H1 (cell line): ENCODE data around the gene TAF1B. TPM values are rescaled to one million over a fixed set of nuclear protein-coding genes. Genes with fewer than 3 reads are reported as not detected.

Experiments
- CTCF ChIA-PET: fragments of 300-600 bp; sonication (Branson Sonifier 250); formaldehyde crosslinking; loops from one replicate; lab custom pipeline; 2021; ENCODE audit not compliant: partially characterized antibody; lab: Charles Lee
- POLR2A ChIA-PET: fragments of 300-600 bp; sonication (Branson Sonifier 250); formaldehyde crosslinking; loops from one replicate; lab custom pipeline; 2021; ENCODE audit warnings: inconsistent platforms; ENCODE audit not compliant: partially characterized antibody; lab: Charles Lee
- DNase-seq, 2 experiments: peaks; one replicate each; pipeline versions ENCODE4 v3.0.0 to v3.0.0-alpha.2; 2010 to 2022; ENCODE audit warnings: low spot score in 2 of 2, low read depth in 1 of 2, mixed read lengths in 1 of 2
- FAIRE-seq: peaks from 2 replicates; lab custom pipeline; 2011; peaks lifted over from hg19 to GRCh38; lab: Jason Lieb, UNC
- H2AFZ ChIP-seq: 2 replicates; pipeline ENCODE4 v1.8.1; 2012; ENCODE audit warnings: low read length, inconsistent platforms
- H2AK5ac ChIP-seq: 2 replicates; pipeline ENCODE4 v1.6.1; 2013; ENCODE audit warnings: low read depth, low read length
- H2BK120ac ChIP-seq: replicated peaks from 2 replicates; pipeline ENCODE3; 2013; ENCODE audit warnings: low read depth, low read length, inconsistent platforms
- H2BK12ac ChIP-seq: 2 replicates; pipeline ENCODE4 v1.6.1; 2013; ENCODE audit warnings: low read depth, low read length
- H2BK15ac ChIP-seq: 2 replicates; pipeline ENCODE4 v1.6.1; 2013; ENCODE audit warnings: low read length
- H2BK20ac ChIP-seq: 2 replicates; pipeline ENCODE4 v1.6.1; 2013; ENCODE audit warnings: low read length
- H2BK5ac ChIP-seq: 2 replicates; pipeline ENCODE4 v1.6.1; 2013; ENCODE audit warnings: low read depth, low read length
- H3K14ac ChIP-seq: 2 replicates; pipeline ENCODE4 v1.6.1; 2013; ENCODE audit warnings: inconsistent platforms; ENCODE audit not compliant: insufficient read length
- H3K18ac ChIP-seq: 2 replicates; pipeline ENCODE4 v1.6.1; 2013; ENCODE audit warnings: low read length; ENCODE audit errors: extremely low read depth
- H3K23ac ChIP-seq: 2 replicates; pipeline ENCODE4 v1.6.1; 2013; ENCODE audit warnings: inconsistent platforms; ENCODE audit not compliant: insufficient read length
- H3K23me2 ChIP-seq: 2 replicates; pipeline ENCODE4 v1.6.1; 2013; ENCODE audit warnings: low read depth, low read length
- H3K27ac ChIP-seq: 2 replicates; pipeline ENCODE4 v1.6.1; 2011; ENCODE audit warnings: low read depth, low read length, inconsistent platforms
- H3K27me3 ChIP-seq, 4 experiments: replicated peaks in 1 of 4; 1 replicate in 1 of 4; 2 replicates in 3 of 4; pipeline versions ENCODE4 v1.6.1 to v1.8.1; 2011 to 2013; ENCODE audit warnings: low read length in 3 of 4, mild to moderate bottlenecking in 3 of 4, inconsistent platforms in 2 of 4, mixed read lengths in 2 of 4, moderate library complexity in 1 of 4; ENCODE audit not compliant: control insufficient read depth in 3 of 4, insufficient read depth in 3 of 4; ENCODE audit errors: extremely low read depth in 1 of 4
- H3K36me3 ChIP-seq, 4 experiments: 2 replicates each; pipeline versions ENCODE4 v1.6.1 to v1.8.1; 2011 to 2013; ENCODE audit warnings: mild to moderate bottlenecking in 4 of 4, low read length in 3 of 4, moderate library complexity in 2 of 4, control low read depth in 1 of 4, inconsistent platforms in 1 of 4; ENCODE audit not compliant: insufficient read depth in 4 of 4, control insufficient read depth in 2 of 4
- H3K4ac ChIP-seq: replicated peaks from 2 replicates; pipeline ENCODE3; 2013; ENCODE audit warnings: low read length, low read depth, mixed read lengths, inconsistent platforms; ENCODE audit not compliant: insufficient read length
- H3K4me1 ChIP-seq, 4 experiments: replicated peaks in 1 of 4; 1 replicate in 1 of 4; 2 replicates in 3 of 4; pipeline versions ENCODE4 v1.6.1 to v1.8.1; 2011 to 2013; ENCODE audit warnings: low read length in 3 of 4, inconsistent platforms in 2 of 4, mixed read lengths in 1 of 4; ENCODE audit not compliant: insufficient read depth in 4 of 4, control insufficient read depth in 3 of 4
- H3K4me2 ChIP-seq, 2 experiments: 2 replicates each; pipeline versions ENCODE4 v1.6.1 to v1.8.1; 2011 to 2013; ENCODE audit warnings: low read depth in 2 of 2, low read length in 2 of 2, control low read depth in 1 of 2, inconsistent platforms in 1 of 2, mild to moderate bottlenecking in 1 of 2; ENCODE audit not compliant: insufficient read depth in 1 of 2
- H3K4me3 ChIP-seq, 4 experiments: fragments of 200-600, 300-600 bp in 1 of 4; sonication (generic), shearing (Covaris generic), sonication (Bioruptor Twin) in 1 of 4; 2 replicates each; pipeline versions ENCODE4 v1.5.1 to v1.8.1; 2011 to 2016; ENCODE audit warnings: low read length in 4 of 4, low read depth in 3 of 4, control low read depth in 2 of 4, inconsistent platforms in 2 of 4, mild to moderate bottlenecking in 2 of 4, mixed read lengths in 1 of 4, moderate library complexity in 1 of 4; ENCODE audit not compliant: insufficient read depth in 2 of 4; ENCODE audit errors: extremely low read depth in 1 of 4
- H3K56ac ChIP-seq: replicated peaks from 2 replicates; pipeline ENCODE3; 2013; ENCODE audit warnings: low read depth, mild to moderate bottlenecking, mixed read lengths, low read length, inconsistent platforms; ENCODE audit not compliant: insufficient read length
- H3K79me1 ChIP-seq: 2 replicates; pipeline ENCODE4 v1.6.1; 2013; ENCODE audit warnings: low read depth, low read length, control low read depth
- H3K79me2 ChIP-seq, 2 experiments: 2 replicates each; pipeline versions ENCODE4 v1.6.1 to v1.8.1; 2012 to 2013; ENCODE audit warnings: low read length in 2 of 2, mild to moderate bottlenecking in 2 of 2, inconsistent platforms in 1 of 2; ENCODE audit not compliant: insufficient read depth in 2 of 2, control insufficient read depth in 1 of 2
- H3K9ac ChIP-seq, 4 experiments: replicated peaks in 1 of 4; 1 replicate in 1 of 4; 2 replicates in 3 of 4; pipeline versions ENCODE4 v1.6.1 to v1.8.1; 2011 to 2013; ENCODE audit warnings: low read depth in 3 of 4, low read length in 3 of 4, control low read depth in 2 of 4, mild to moderate bottlenecking in 2 of 4, moderate library complexity in 2 of 4, inconsistent platforms in 1 of 4; ENCODE audit errors: extremely low read depth in 1 of 4
- H3K9me3 ChIP-seq, 2 experiments: 2 replicates each; pipeline versions ENCODE4 v1.6.1 to v1.8.1; 2012 to 2013; ENCODE audit warnings: mild to moderate bottlenecking in 2 of 2, moderate library complexity in 2 of 2, control low read depth in 1 of 2, inconsistent platforms in 1 of 2, low read depth in 1 of 2, low read length in 1 of 2, mixed read lengths in 1 of 2; ENCODE audit not compliant: insufficient read depth in 2 of 2
- H4K20me1 ChIP-seq, 2 experiments: replicated peaks in 1 of 2; 2 replicates each; pipeline versions ENCODE3 to v1.8.1; 2011 to 2013; ENCODE audit warnings: inconsistent platforms in 2 of 2, low read length in 2 of 2, mild to moderate bottlenecking in 1 of 2; ENCODE audit not compliant: insufficient read depth in 2 of 2, control insufficient read depth in 1 of 2
- H4K5ac ChIP-seq: 2 replicates; pipeline ENCODE4 v1.6.1; 2013; ENCODE audit warnings: low read length, low read depth, mixed read lengths, inconsistent platforms; ENCODE audit not compliant: insufficient read length
- H4K8ac ChIP-seq: 2 replicates; pipeline ENCODE4 v1.8.0; 2013; ENCODE audit warnings: mild to moderate bottlenecking, moderate library complexity, low read length, inconsistent platforms; ENCODE audit not compliant: insufficient read depth; ENCODE audit errors: extremely low read depth
- H4K91ac ChIP-seq: replicated peaks from 2 replicates; pipeline ENCODE3; 2013; ENCODE audit warnings: low read length, mixed read lengths, inconsistent platforms; ENCODE audit not compliant: insufficient read length
- CEBPB ChIP-seq: IDR thresholded peaks from 2 replicates; pipeline ENCODE4 v1.6.1; 2012; ENCODE audit warnings: low read depth, low read length
- CHD1 ChIP-seq: IDR thresholded peaks from 2 replicates; pipeline ENCODE4 v1.6.1; 2012; ENCODE audit warnings: low read depth, low read length, improper control_type of control experiment
- EGR1 ChIP-seq: IDR thresholded peaks from 2 replicates; pipeline ENCODE4 v1.6.1; 2011; ENCODE audit warnings: low read depth, low read length, borderline replicate concordance
- EP300 ChIP-seq, 2 experiments: IDR thresholded peaks; 1 replicate in 1 of 2; 2 replicates in 1 of 2; pipeline ENCODE4 v1.6.1; 2011 to 2012; ENCODE audit warnings: low read depth in 2 of 2, low read length in 2 of 2, mild to moderate bottlenecking in 2 of 2, borderline replicate concordance in 1 of 2, inconsistent platforms in 1 of 2, moderate library complexity in 1 of 2
- EZH2 ChIP-seq: fragments of 200-600 bp; sonication (generic); IDR thresholded peaks from 2 replicates; pipeline ENCODE4 v1.7.1; 2012; ENCODE audit warnings: low read depth, mild to moderate bottlenecking, moderate library complexity, low read length, inconsistent platforms; ENCODE audit not compliant: severe bottlenecking
- FOSL1 ChIP-seq: IDR thresholded peaks from 2 replicates; pipeline ENCODE4 v1.6.1; 2011; ENCODE audit warnings: mild to moderate bottlenecking, low read depth, low read length, moderate library complexity; ENCODE audit not compliant: insufficient read depth
- GABPA ChIP-seq: IDR thresholded peaks from 2 replicates; pipeline ENCODE4 v1.6.1; 2011; ENCODE audit warnings: mild to moderate bottlenecking, low read length, moderate library complexity, borderline replicate concordance; ENCODE audit not compliant: insufficient read depth
- HDAC6 ChIP-seq: IDR thresholded peaks from one replicate; pipeline ENCODE4 v1.7.1; 2012; ENCODE audit warnings: low read depth, mild to moderate bottlenecking, inconsistent platforms, low read length, moderate library complexity
- SAP30 ChIP-seq: fragments of 300-600 bp; sonication (generic); IDR thresholded peaks from 2 replicates; pipeline ENCODE4 v1.7.1; 2012; ENCODE audit warnings: low read length, moderate library complexity, mild to moderate bottlenecking, inconsistent platforms; ENCODE audit not compliant: insufficient read depth, insufficient replicate concordance
- SIX5 ChIP-seq: IDR thresholded peaks from 2 replicates; pipeline ENCODE4 v1.6.1; 2011; ENCODE audit warnings: mild to moderate bottlenecking, low read depth, low read length
- SP1 ChIP-seq: IDR thresholded peaks from 2 replicates; pipeline ENCODE4 v1.6.1; 2011; ENCODE audit warnings: low read depth, low read length
- SUZ12 ChIP-seq: fragments of 200-600 bp; sonication (generic); IDR thresholded peaks from 2 replicates; pipeline ENCODE4 v1.6.1; 2012; ENCODE audit warnings: mild to moderate bottlenecking, inconsistent platforms, low read length, moderate library complexity, mixed read lengths
- YY1 ChIP-seq: IDR thresholded peaks from 2 replicates; pipeline ENCODE4 v1.6.1; 2011; ENCODE audit warnings: low read depth, mild to moderate bottlenecking, low read length
- WGBS, 2 experiments: shearing (Covaris generic) in 1 of 2; methylation state at CpG; one replicate each; pipeline versions ENCODE4 v1.1.6 to v1.1.7; 2013 to 2015; ENCODE audit warnings: low lambda C conversion rate in 2 of 2, mixed read lengths in 2 of 2, inconsistent platforms in 1 of 2, low coverage in 1 of 2, missing lambda C conversion rate in 1 of 2; ENCODE audit not compliant: insufficient replicate concordance in 2 of 2, insufficient coverage in 1 of 2, insufficient read length in 1 of 2; ENCODE audit errors: extremely low coverage in 1 of 2, missing lambda C conversion rate in 1 of 2; 5-methylcytosine and 5-hydroxymethylcytosine counted together
- polyA plus RNA-seq, 7 experiments: library from polyadenylated mRNA; depleted of rRNA in 3 of 7; stranded (reverse) in 5 of 7; unstranded in 2 of 7; fragments of >200 nt in 5 of 7; fragments of 200-250 nt in 2 of 7; gene quantifications; 1 replicate in 5 of 7; 2 replicates in 1 of 7; 4 replicates in 1 of 7; pipeline versions ENCODE4 v1.2.1 to v1.2.3, GENCODE V29; 2011 to 2013; ENCODE audit warnings: missing spikeins in 2 of 7, mixed read lengths in 2 of 7
- total RNA-seq: library from RNA; stranded (reverse); fragmentation: NEBNext Ultra II Directional; extraction: Animal tissue kit (Norgen Biotek cat#: 25700); gene quantifications from 2 replicates; pipeline ENCODE4 v1.2.1, GENCODE V29; 2021

The TAF1B gene
- total and polyA plus RNA-seq, 2 of the 8 experiments (the other 6 are each of a cell fraction or from before 2014, with no cell fraction given) = 6.6 to 25.2 TPM

- H3K4me2 ChIP-seq = no peak overlapping the region
- no peak overlapping the region for H4K91ac ChIP-seq
- no peak overlapping the region for H3K27ac ChIP-seq
- peaks cover 0 to 4% (median 0%) of the 10 kb centered on the region in 4 experiments; a peak in 2 of 7 replicates for H3K4me1 ChIP-seq
- ChIA-PET CTCF (interaction anchor here (3.6 kb wide), 1 partner anchor 131 kb away, joined by 18 read pairs; no protein-coding TSS in a partner anchor), POLR2A (no interaction called here)
- DNase-seq = no peak
- no peak overlapping the region for H3K14ac ChIP-seq
- no peak overlapping the region for H3K4ac ChIP-seq
- FAIRE-seq = no peak
- no peak overlapping the region for H2BK15ac ChIP-seq
- 90% methylated on average over 7 of the region's 7 CpGs; no CpG with 5 or more reads in 1 of the 2 experiments for WGBS, 2 experiments
- no peak overlapping the region for H2BK120ac ChIP-seq
- H3K23me2 ChIP-seq = peaks cover 3% of the 10 kb centered on the region; the same call in 1 of the 2 replicates
- H2BK12ac ChIP-seq = no peak overlapping the region
- H3K36me3 ChIP-seq = no peaks in the 10 kb centered on the region
- no peak overlapping the region for H3K23ac ChIP-seq
- H4K8ac ChIP-seq = no peak overlapping the region
- H3K4me3 ChIP-seq = no peak overlapping the region
- no peak overlapping the region for H3K18ac ChIP-seq
- no peak overlapping the region for H2BK5ac ChIP-seq
- peaks cover 7 to 16% (median 14%) of the 10 kb centered on the region in 4 experiments for H3K27me3 ChIP-seq
- H3K9ac ChIP-seq = no peak overlapping the region
- H4K5ac ChIP-seq = no peak overlapping the region
- no peaks in the 10 kb centered on the region for H3K9me3 ChIP-seq
- no peaks in the 10 kb centered on the region for H4K20me1 ChIP-seq
- no peak overlapping the region for H2AK5ac ChIP-seq
- no peak overlapping the region for H2BK20ac ChIP-seq
- no peaks in the 10 kb centered on the region for H3K79me1 ChIP-seq
- no peak overlapping the region for H2AFZ ChIP-seq
- H3K56ac ChIP-seq = no peak overlapping the region
- no peaks in the 10 kb centered on the region for H3K79me2 ChIP-seq
- no peak for TF ChIP-seq FOSL1
- TF ChIP-seq GABPA = no peak
- no peak for TF ChIP-seq SIX5
- no peak for TF ChIP-seq CEBPB
- no peak for TF ChIP-seq EP300 (IDR thresholded peaks at IDR 0.05; ENCODE audit: borderline replicate concordance in 1 of 2, low read depth in 2 of 2, low read length in 2 of 2)
- no peak for TF ChIP-seq EZH2
- no peak for TF ChIP-seq CHD1
- no peak for TF ChIP-seq HDAC6
- TF ChIP-seq SUZ12 = no peak
- TF ChIP-seq SAP30 = no peak
- TF ChIP-seq YY1 = no peak
- no peak for TF ChIP-seq SP1
- no peak for TF ChIP-seq EGR1
Observed at GRCh38 chr2:9945596-9945995, 102.3 kb downstream of the TAF1B start.
